Right cardiac atrium (tissue), 5 donors: ENCODE data around the gene RAB30. TPM values are rescaled to one million over a fixed set of nuclear protein-coding genes. Genes with fewer than 3 reads are reported as not detected.

Experiments
- ATAC-seq, 2 donors: fragments of 200-7000 bp; cut with Tn5 transposase; one replicate each; pipeline versions ENCODE4 v1.8.0 to v1.9.1; 2020; ENCODE audit warnings: moderate library complexity in 2 of 2, mild to moderate bottlenecking in 1 of 2
- DNase-seq, 3 donors: peaks; one replicate each; pipeline ENCODE4 v3.0.0-alpha.2; 2020
- H3K27ac ChIP-seq: one replicate; pipeline ENCODE4 v1.5.1; 2013; ENCODE audit warnings: mild to moderate bottlenecking, low read length, control low read depth, moderate library complexity
- H3K27me3 ChIP-seq: one replicate; pipeline ENCODE4 v1.6.1; 2013; ENCODE audit not compliant: control insufficient read depth, insufficient read depth
- H3K4me1 ChIP-seq: one replicate; pipeline ENCODE4 v1.6.1; 2013; ENCODE audit warnings: low read length; ENCODE audit not compliant: control insufficient read depth, insufficient read depth
- H3K4me3 ChIP-seq: one replicate; pipeline ENCODE4 v1.5.1; 2013; ENCODE audit warnings: low read length, control low read depth
- H3K9me3 ChIP-seq: one replicate; pipeline ENCODE4 v1.6.1; 2013; ENCODE audit warnings: low read length; ENCODE audit not compliant: control insufficient read depth
- WGBS: extraction: QIAGEN DNeasy Blood & Tissue Kit; methylation state at CpG from one replicate; pipeline ENCODE4 v1.1.7; 2013; 5-methylcytosine and 5-hydroxymethylcytosine counted together
- intact Hi-C, 4 donors: fragments of 100-400 bp; cut with DNase I; formaldehyde crosslinking; loops; one replicate each; pipeline versions ENCODE4 v1.11.0 to v1.14.0; 2022 to 2023
- polyA plus RNA-seq: library from polyadenylated mRNA; stranded (reverse); fragments of 200-250 nt; gene quantifications from one replicate; pipeline ENCODE4 v1.2.3, GENCODE V29; 2013
- total RNA-seq, 4 donors: library from RNA; stranded (reverse); fragmentation: NEBNext Ultra II Directional; extraction: Animal tissue kit (Norgen Biotek cat#: 25700); gene quantifications; one replicate each; pipeline ENCODE4 v1.2.1, GENCODE V29; 2021
- donor health status: healthy with polysubstance abuse.
- donor health status: DM: no; HTN: yes; CAD: no.
- donor health status: DM: no; HTN: no; CAD: no.
- donor health status: DM: no; HTN: yes; CAD: no; lungs with severe emphysema.
- donor health status: DM: yes; HTN: yes; CAD: no.

The RAB30 gene
- total and polyA plus RNA-seq, 5 donors: 4.6 to 30.6 (median 24.1) TPM

DNA sequence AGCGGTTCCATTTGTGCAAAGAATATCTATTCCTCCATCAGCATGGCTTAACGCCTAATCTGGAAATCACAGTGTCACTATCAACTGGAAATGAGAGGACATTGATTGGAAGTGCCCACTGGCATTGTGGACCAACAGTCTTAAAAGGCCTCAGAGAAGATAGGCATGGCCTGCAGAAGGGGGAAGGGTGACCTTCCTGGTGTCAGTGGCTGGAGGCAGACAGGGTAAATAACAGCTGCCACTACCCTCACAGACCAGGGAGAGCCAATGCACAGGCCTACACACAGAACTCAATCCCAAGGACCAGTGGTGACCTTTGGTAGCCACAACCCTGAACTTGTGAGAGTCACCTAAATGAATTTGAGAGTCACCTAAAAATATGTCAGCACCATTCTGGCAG is 134.1 kb downstream of the RAB30 start:
- no peak for ATAC-seq
- 95% methylated on average over 2 of the region's 2 CpGs for WGBS
- Histone ChIP-seq H3K4me1 (no peaks in the 10 kb centered on the region), H3K4me3 (no peak overlapping the region), H3K27ac (no peak overlapping the region), H3K9me3 (no peaks in the 10 kb centered on the region), H3K27me3 (no peaks in the 10 kb centered on the region)
- intact Hi-C loops: no loop called here
- DNase-seq: no peak

DNA sequence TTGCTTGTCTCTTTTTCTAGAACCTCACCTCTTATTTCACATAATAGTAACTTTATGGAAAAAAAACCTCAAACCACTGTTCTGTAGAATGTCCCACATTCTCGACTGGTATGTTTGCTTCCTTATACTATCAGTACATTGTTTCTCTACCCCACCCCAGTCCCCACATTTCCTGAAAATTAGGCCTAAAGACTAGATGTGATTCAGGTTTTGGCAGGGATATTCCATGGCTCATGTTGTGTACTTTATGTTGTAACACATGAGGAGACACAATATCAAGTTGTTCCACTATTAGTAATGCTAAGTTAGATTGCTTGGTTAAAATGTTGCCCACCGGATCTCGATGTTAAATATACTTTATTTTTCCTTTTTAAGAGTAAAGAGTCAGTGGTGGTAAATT is 135.4 kb downstream of the RAB30 start:
- WGBS: 70% methylated on average over 3 of the region's 3 CpGs
- H3K9me3 ChIP-seq: no peaks in the 10 kb centered on the region
- no peaks in the 10 kb centered on the region for H3K27me3 ChIP-seq
- intact Hi-C loops: no loop called here
- no peak overlapping the region for H3K27ac ChIP-seq
- ATAC-seq (no peak), DNase-seq (no peak)
- H3K4me1 ChIP-seq: no peaks in the 10 kb centered on the region
- H3K4me3 ChIP-seq: no peak overlapping the region

DNA sequence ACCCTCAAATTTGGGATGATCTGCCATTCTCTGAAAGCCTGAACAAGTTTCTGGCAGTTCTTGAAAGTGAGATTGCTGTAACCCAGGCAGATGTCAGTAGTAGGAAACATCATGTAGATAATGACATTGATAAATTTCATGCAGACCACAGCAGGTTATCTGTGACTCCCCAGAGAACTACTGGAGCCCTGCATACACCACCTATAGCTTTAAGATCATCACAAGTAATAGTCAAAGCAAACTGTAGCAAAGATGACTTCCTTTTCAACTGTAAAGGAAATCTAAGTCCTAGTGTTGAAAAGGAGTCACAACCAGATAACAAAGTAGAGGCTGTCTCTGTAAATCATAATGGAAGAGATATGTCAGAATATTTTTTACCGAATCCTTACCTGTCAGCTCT is 139.1 kb downstream of the RAB30 start:
- no peak for DNase-seq
- WGBS: 75% methylated on average over 1 of the region's 1 CpG
- intact Hi-C loops: no loop called here

DNA sequence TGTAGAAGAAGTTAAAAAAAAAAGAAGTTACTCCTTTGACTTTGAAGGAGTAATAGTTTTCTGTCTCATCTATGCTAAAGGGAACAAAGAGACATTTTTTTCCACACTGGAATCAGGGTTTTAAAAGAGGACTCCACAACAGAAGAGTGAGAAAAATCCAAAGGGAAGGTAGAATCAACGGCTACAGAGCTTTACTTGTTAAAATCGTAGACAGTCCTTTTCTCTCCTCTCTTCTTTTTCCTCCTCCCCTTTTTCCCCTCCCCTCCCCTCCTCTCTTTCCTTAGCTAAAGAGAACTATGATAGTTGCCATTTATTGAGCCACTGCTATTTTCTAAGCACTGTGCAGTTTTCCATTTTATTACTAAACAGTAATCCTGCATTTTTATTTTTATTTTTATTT is 141.0 kb downstream of the RAB30 start:
- Histone ChIP-seq H3K4me3 (no peak overlapping the region), H3K27me3 (no peaks in the 10 kb centered on the region), H3K27ac (no peak overlapping the region), H3K9me3 (no peaks in the 10 kb centered on the region), H3K4me1 (no peaks in the 10 kb centered on the region)
- intact Hi-C loops: no loop called here
- DNase-seq (no peak), ATAC-seq (no peak)
- WGBS: 80% methylated on average over 2 of the region's 2 CpGs

More for the DNA sequence above, 139.1 kb downstream of the RAB30 start:
- no peak overlapping the region for H3K4me3 ChIP-seq
- no peak for ATAC-seq
- no peaks in the 10 kb centered on the region for H3K4me1 ChIP-seq
- H3K27me3 ChIP-seq: no peaks in the 10 kb centered on the region
- H3K9me3 ChIP-seq: no peaks in the 10 kb centered on the region
- H3K27ac ChIP-seq: no peak overlapping the region

DNA sequence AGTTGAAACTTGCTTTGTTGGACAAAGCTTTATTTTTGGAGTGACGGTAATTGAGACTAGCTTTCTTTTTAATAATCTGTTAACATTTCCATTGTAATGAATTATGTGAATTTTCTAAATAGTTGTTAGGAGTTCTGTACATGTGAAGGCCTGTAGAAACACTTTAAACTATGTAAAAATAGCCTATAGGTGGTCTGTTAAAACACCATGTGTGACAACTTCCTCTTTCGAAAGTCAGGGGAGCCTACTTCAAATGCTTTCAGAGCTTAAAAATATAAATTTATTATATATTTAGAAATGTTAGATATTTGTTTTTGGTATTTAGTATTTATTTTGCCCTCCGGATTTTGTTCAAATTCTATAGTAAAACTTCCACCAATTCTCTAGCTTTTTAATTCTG is 141.5 kb downstream of the RAB30 start:
- no peaks in the 10 kb centered on the region for H3K4me1 ChIP-seq
- no peak overlapping the region for H3K4me3 ChIP-seq
- no peaks in the 10 kb centered on the region for H3K27me3 ChIP-seq
- DNase-seq (no peak), ATAC-seq (no peak)
- WGBS: 78% methylated on average over 3 of the region's 3 CpGs
- no peak overlapping the region for H3K27ac ChIP-seq
- intact Hi-C loops: no loop called here
- no peaks in the 10 kb centered on the region for H3K9me3 ChIP-seq

DNA sequence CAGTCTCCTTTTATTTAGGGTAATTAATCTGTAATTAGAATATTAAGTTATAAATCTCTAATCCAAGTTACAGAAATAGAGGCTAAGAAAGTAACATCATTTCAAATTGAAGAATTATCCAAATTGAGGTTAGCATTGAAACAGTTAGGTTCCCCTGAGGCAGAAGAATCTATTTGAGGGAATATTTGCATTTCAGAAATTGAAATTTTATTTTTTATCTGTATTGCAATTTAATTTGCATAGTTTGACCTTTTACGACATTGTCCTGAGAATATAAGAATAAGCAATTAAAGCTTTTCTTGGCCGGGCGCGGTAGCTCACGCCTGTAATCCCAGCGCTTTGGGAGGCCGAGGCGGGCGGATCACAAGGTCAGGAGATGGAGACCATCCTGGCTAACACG is 142.6 kb downstream of the RAB30 start:
- H3K27ac ChIP-seq: no peak overlapping the region
- H3K9me3 ChIP-seq: no peaks in the 10 kb centered on the region
- H3K4me3 ChIP-seq: no peak overlapping the region
- WGBS: 98% methylated on average over 8 of the region's 10 CpGs
- H3K4me1 ChIP-seq: no peaks in the 10 kb centered on the region
- no peaks in the 10 kb centered on the region for H3K27me3 ChIP-seq
- intact Hi-C loops: loop anchor here in 2 of 4 donors (10.0 kb wide), 2 partner anchors 146 to 226 kb away; partner anchors contain the start of genes PCF11 (in 1 of the 2) and RAB30 (in 1 of the 2)
- no peak for DNase-seq
- ATAC-seq: no peak

DNA sequence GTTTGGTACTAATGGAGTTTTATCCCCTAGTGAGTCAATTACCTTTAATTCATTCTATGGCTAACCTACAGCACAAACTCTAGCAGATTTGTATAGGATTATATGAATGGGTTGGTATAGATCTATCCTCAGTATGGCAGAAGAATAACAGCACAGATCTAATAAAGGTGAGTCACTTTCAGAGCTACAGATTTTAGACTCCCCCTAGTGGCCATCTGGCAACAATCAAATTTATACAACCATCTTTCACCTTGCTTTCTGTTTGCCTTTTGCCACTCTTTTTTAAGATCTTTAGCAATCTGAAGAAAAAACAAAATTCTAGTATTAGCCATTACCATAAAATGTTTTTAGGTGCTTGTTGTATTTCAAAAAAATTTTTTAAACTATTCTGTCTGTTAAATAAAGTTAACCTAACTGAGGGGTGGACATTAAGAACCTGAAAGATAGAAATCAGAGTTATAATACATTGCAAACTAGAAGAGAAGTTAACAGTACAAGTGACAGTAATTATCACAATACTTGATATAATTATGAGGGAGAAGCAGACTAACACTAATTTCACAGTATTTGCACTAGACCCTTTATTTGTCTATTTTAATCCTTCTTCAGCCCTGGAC is 144.3 kb downstream of the RAB30 start:
- intact Hi-C loops: loop anchor here in 2 of 4 donors (10.0 kb wide), 2 partner anchors 147 to 227 kb away; partner anchors contain the start of genes PCF11 (in 1 of the 2) and RAB30 (in 1 of the 2)
- Histone ChIP-seq H3K9me3 (no peaks in the 10 kb centered on the region), H3K27me3 (no peaks in the 10 kb centered on the region), H3K4me3 (no peak overlapping the region), H3K27ac (no peak overlapping the region), H3K4me1 (peaks cover 2% of the 10 kb centered on the region)
- peak in 1 of 2 donors; percentile 51 for ATAC-seq
- DNase-seq: no peak

DNA sequence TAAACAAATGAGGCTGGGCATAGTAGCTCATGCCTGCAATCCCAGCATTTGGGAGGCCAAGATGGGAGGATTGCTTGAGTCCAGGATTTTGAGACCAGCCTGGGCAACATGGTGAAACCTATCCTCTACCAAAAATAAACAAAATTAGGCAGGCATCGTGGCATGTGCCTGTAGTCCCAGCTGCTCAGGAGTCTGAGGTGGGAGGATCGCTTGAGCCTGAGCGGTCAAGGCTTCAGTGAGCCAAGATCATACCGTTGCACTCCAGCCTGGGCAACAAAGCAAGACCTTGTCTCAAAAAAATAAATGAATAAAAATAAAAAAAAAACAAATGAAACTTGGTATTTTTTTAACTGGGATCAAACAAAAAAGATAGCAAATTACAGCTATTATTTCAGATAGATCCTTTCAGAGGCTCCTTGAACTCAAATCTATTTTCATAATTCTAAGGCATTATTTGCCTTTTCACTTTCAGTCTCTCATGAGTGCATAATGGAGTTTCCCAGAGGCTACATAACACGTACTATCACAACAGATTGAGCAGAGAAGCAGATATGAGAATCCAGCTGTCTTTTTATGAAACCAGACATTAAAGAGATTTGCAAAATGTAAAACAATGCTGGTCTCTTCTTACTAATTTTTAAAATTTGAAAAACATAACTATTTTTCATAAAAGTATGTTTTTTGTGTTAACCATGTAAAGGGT is 147.0 kb downstream of the RAB30 start:
- Histone ChIP-seq H3K9me3 (no peaks in the 10 kb centered on the region), H3K4me3 (no peak overlapping the region), H3K27me3 (no peaks in the 10 kb centered on the region), H3K4me1 (peaks cover 2% of the 10 kb centered on the region), H3K27ac (no peak overlapping the region)
- intact Hi-C loops: loop anchor here in 2 of 4 donors (10.0 kb wide), 2 partner anchors 150 to 230 kb away; partner anchors contain the start of genes PCF11 (in 1 of the 2) and RAB30 (in 1 of the 2)
- 81% methylated on average over 5 of the region's 5 CpGs for WGBS
- ATAC-seq: no peak
- DNase-seq: no peak

Other genes starting within 250 kb of the RAB30 start
- gene PRCP, start 171.5 kb downstream of the RAB30 start, total RNA-seq: 100 to 1,000 TPM in 1 of 4 donors, 10 to 100 TPM in 3; 83.2 to 100 (median 84.9) TPM
- 69.1 TPM for gene PRCP, start 171.5 kb downstream of the RAB30 start, polyA plus RNA-seq
- 1 to 10 TPM in 2 of 4 donors, under 1 TPM in 2; 0.42 to 2.0 (median 1.2) TPM for gene DDIAS, start 170.2 kb downstream of the RAB30 start, total RNA-seq
- gene DDIAS, start 170.2 kb downstream of the RAB30 start, polyA plus RNA-seq: 0.20 TPM
- gene PCF11, start 85.2 kb upstream of the RAB30 start, total RNA-seq: 10 to 100 TPM; 31.5 to 38.4 (median 34.6) TPM
- 17.5 TPM for gene PCF11, start 85.2 kb upstream of the RAB30 start, polyA plus RNA-seq
- 1 to 10 TPM; 7.9 to 9.7 (median 9.0) TPM for gene ANKRD42, start 121.8 kb upstream of the RAB30 start, total RNA-seq
- gene ANKRD42, start 121.8 kb upstream of the RAB30 start, polyA plus RNA-seq: 4.7 TPM
- 10 to 100 TPM; 25.5 to 27.7 (median 26.3) TPM for gene CCDC90B, start 214.5 kb upstream of the RAB30 start, total RNA-seq
- gene CCDC90B, start 214.5 kb upstream of the RAB30 start, polyA plus RNA-seq: 29.0 TPM